ENCODE data around the gene CHCHD3.

- TF ChIP-seq POLR2AphosphoS5 (IDR thresholded peaks at IDR 0.05; ENCODE audit: low read depth, low read length) (no peak), POLR2A (IDR thresholded peaks at IDR 0.05; ENCODE audit: low read depth, low read length) (no peak)
Observed at GRCh38 chr7:133009426-133010252, 72.3 kb downstream of the CHCHD3 start.
